Stomach (tissue), 19 donors: ENCODE data around the gene SLAIN2. TPM values are rescaled to one million over a fixed set of nuclear protein-coding genes. Genes with fewer than 3 reads are reported as not detected.
"Not testable (repeated sequence)": the region's sequence is repeated elsewhere in the genome, so short reads cannot be mapped to it uniquely, and the experiment has no call there.

Experiments
- DNase-seq, 2 donors: peaks; one replicate each; pipeline versions ENCODE4 v3.0.0 to v3.0.0-alpha.2; 2013 to 2019
- H3K27ac ChIP-seq, 5 donors: fragments of 200-600 bp in 4 of 5; sonication (generic) in 4 of 5; one replicate each; pipeline ENCODE4 v1.5.1; 2013 to 2019; ENCODE audit warnings: mild to moderate bottlenecking in 1 of 5, moderate library complexity in 1 of 5
- H3K27me3 ChIP-seq, 3 donors: fragments of 200-600 bp; sonication (generic); one replicate each; pipeline ENCODE4 v1.5.1; 2017 to 2019; ENCODE audit warnings: mixed run types in 1 of 3
- H3K36me3 ChIP-seq, 4 donors: fragments of 200-600 bp; sonication (generic); 1 replicate in 3 of 4; 2 replicates in 1 of 4; pipeline ENCODE4 v1.5.1; 2016 to 2019
- H3K4me1 ChIP-seq, 4 donors: fragments of 200-600 bp; sonication (generic); one replicate each; pipeline ENCODE4 v1.5.1; 2016 to 2019
- H3K4me3 ChIP-seq, 4 donors: fragments of 200-600 bp; sonication (generic) in 3 of 4; one replicate each; pipeline ENCODE4 v1.5.1; 2016 to 2019; ENCODE audit warnings: mild to moderate bottlenecking in 1 of 4
- H3K9me3 ChIP-seq, 4 donors: fragments of 200-600 bp; sonication (generic); one replicate each; pipeline ENCODE4 v1.5.1; 2016 to 2019
- EP300 ChIP-seq: sonication (generic); formaldehyde crosslinking; IDR thresholded peaks from one replicate; pipeline ENCODE4 v1.6.1; 2017; ENCODE audit warnings: antibody characterized with exemption
- POLR2A ChIP-seq, 4 donors: fragments of 450-650 bp; IDR thresholded peaks; one replicate each; pipeline ENCODE4 v1.6.1; 2016; ENCODE audit warnings: antibody characterized with exemption in 4 of 4, control low read depth in 2 of 4, mild to moderate bottlenecking in 1 of 4, moderate library complexity in 1 of 4
- POLR2AphosphoS5 ChIP-seq, 3 donors: sonication (generic); formaldehyde crosslinking; IDR thresholded peaks; one replicate each; pipeline ENCODE4 v1.6.1; 2016; ENCODE audit warnings: antibody characterized with exemption in 3 of 3
- WGBS, 5 donors: extraction: QIAGEN DNeasy Blood & Tissue Kit in 3 of 5; methylation state at CpG; one replicate each; pipeline versions ENCODE4 v1.1.5 to v1.1.7; 2013 to 2018; 5-methylcytosine and 5-hydroxymethylcytosine counted together
- intact Hi-C: fragments of 100-400 bp; cut with DNase I; formaldehyde crosslinking; loops from one replicate; pipeline ENCODE4 v1.15.1; 2023; ENCODE audit warnings: low total_unique reads
- long read RNA-seq, 10 donors: transcript quantifications; one replicate each; lab custom pipeline, GENCODE V29; 2026
- polyA plus RNA-seq, 3 donors: library from polyadenylated mRNA; stranded (reverse); fragments of 200-250 nt; gene quantifications; one replicate each; pipeline ENCODE4 v1.2.3, GENCODE V29; 2013
- total RNA-seq, 5 donors: library from RNA; depleted of rRNA; stranded (reverse); fragments of >200 nt; gene quantifications; one replicate each; pipeline versions ENCODE4 v1.1.0 to v1.2.3, GENCODE V29; 2014 to 2016
- TF ChIP-seq, protein P1 (sequence below), 7 experiments: fragments of 450-650 bp in 4 of 7; fragments of 200-600 bp in 3 of 7; sonication (generic) in 3 of 7; IDR thresholded peaks; one replicate each; pipeline ENCODE4 v1.5.1; 2016 to 2019; ENCODE audit warnings: antibody characterized with exemption in 7 of 7, control low read depth in 2 of 7, mild to moderate bottlenecking in 1 of 7
- donor health status: healthy with polysubstance abuse.
- donor health status: Bipolar disorder and iron deficiency.
- donor health status: healthy.

Gene SLAIN2
- total RNA-seq (100 to 1,000 TPM in 1 of 5 donors, 10 to 100 TPM in 4; 27.7 to 274 (median 40.9) TPM), polyA plus RNA-seq (10 to 100 TPM; 16.7 to 34.8 (median 19.7) TPM)
- long read RNA-seq, donor 1, full-length matches to known transcripts, result 3 of 9 reads
- long read RNA-seq, donor 1, partial matches to known transcripts, result 6 of 9 reads
- long read RNA-seq, donor 1, other reads (novel, unspliced or antisense), result 0 of 9 reads
- long read RNA-seq, donor 2, full-length matches to known transcripts, result 2 of 9 reads
- long read RNA-seq, donor 2, partial matches to known transcripts, result 7 of 9 reads
- long read RNA-seq, donor 2, other reads (novel, unspliced or antisense), result 0 of 9 reads
- long read RNA-seq, donor 3, full-length matches to known transcripts, result 1 of 7 reads
- long read RNA-seq, donor 3, partial matches to known transcripts, result 6 of 7 reads
- long read RNA-seq, donor 3, other reads (novel, unspliced or antisense), result 0 of 7 reads
- long read RNA-seq, donor 4, result 0 reads
- long read RNA-seq, donor 5, partial matches to known transcripts, result 22 of 22 reads
- long read RNA-seq, donor 5, other reads (novel, unspliced or antisense), result 0 of 22 reads
- long read RNA-seq, donor 6, result 0 reads
- long read RNA-seq, donor 7, partial matches to known transcripts, result 8 of 8 reads
- long read RNA-seq, donor 7, other reads (novel, unspliced or antisense), result 0 of 8 reads
- long read RNA-seq, donor 8, partial matches to known transcripts, result 5 of 5 reads
- long read RNA-seq, donor 8, other reads (novel, unspliced or antisense), result 0 of 5 reads
- long read RNA-seq, donor 9, result 0 reads
- long read RNA-seq, donor 10, full-length matches to known transcripts, result 1 of 1 reads
- long read RNA-seq, donor 10, partial matches to known transcripts, result 0 of 1 reads
- long read RNA-seq, donor 10, other reads (novel, unspliced or antisense), result 0 of 1 reads

DNA sequence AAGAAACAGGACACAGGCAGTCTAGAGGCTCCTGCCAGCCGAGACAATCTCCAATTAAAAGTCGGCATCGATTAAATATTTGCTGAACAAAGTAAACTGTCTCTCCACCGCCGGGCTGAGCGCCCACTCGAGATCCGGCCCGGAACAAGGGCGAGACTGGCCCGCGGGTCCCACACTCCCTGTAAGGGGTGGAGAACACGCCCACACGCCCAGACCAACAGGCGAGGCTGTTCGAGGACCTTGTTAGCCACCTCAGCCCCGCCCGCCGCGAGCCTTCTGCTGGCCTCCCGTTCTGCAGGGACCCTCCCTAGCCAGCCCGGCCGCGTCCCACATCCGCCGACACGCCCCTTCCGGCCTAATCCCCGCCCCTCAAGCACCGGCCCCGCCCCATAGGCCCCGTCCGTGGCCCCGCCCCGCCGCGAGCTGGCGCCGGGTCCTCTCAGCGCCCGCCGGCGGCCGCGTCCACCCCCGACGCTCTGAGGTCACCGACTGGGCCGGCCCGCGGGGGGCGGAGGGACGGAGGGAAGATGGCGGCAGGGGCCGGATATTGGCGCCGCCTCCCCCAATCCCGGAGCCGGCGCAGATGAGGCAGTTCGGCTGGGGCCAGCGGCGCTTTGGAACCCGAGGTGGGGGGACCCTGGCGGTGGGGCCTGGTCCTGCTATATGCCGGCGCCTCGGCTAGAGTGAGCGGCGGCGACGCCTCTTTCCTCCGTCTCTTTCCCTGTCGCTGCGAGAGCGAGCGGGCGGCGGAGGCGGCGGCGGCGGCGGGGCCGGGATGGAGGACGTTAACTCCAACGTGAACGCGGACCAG, at the start of gene SLAIN2:
Gene SLAIN2, plus strand, starts transcription at position 565 of the 811 bp plus-strand sequence. Its CDS starts 211 bp downstream, at position 776.
- H3K36me3 ChIP-seq, result no peaks in the 10 kb centered on the region
- no peaks in the 10 kb centered on the region for H3K27me3 ChIP-seq
- 0 to 1% (median 0%) methylated on average over 16 to 89 of the region's 89 CpGs for WGBS, 5 donors
- H3K27ac ChIP-seq, result peak within 1 kb of the TSS; percentile 95 to 99 (median 98)
- DNase-seq, result peak; percentile 99
- intact Hi-C loops, result no loop called here
- H3K9me3 ChIP-seq, result no peaks in the 10 kb centered on the region
- H3K4me1 ChIP-seq, result peaks cover 22 to 54% (median 44%) of the 10 kb centered on the region in 4 donors
- peak within 1 kb of the TSS; percentile 69 to 94 (median 88) for H3K4me3 ChIP-seq
- TF ChIP-seq POLR2AphosphoS5 (IDR thresholded peaks at IDR 0.05), result peak; percentile 53 to 90 (median 77)
- TF ChIP-seq EP300, result no peak
- peak in 2 of 4 donors; percentile 22 to 76 for TF ChIP-seq POLR2A (IDR thresholded peaks at IDR 0.05)
- TF ChIP-seq, protein P1, sequence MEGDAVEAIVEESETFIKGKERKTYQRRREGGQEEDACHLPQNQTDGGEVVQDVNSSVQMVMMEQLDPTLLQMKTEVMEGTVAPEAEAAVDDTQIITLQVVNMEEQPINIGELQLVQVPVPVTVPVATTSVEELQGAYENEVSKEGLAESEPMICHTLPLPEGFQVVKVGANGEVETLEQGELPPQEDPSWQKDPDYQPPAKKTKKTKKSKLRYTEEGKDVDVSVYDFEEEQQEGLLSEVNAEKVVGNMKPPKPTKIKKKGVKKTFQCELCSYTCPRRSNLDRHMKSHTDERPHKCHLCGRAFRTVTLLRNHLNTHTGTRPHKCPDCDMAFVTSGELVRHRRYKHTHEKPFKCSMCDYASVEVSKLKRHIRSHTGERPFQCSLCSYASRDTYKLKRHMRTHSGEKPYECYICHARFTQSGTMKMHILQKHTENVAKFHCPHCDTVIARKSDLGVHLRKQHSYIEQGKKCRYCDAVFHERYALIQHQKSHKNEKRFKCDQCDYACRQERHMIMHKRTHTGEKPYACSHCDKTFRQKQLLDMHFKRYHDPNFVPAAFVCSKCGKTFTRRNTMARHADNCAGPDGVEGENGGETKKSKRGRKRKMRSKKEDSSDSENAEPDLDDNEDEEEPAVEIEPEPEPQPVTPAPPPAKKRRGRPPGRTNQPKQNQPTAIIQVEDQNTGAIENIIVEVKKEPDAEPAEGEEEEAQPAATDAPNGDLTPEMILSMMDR (IDR thresholded peaks at IDR 0.05), result peak in 5 of 7 experiments; percentile 19 to 44 (median 29)

DNA sequence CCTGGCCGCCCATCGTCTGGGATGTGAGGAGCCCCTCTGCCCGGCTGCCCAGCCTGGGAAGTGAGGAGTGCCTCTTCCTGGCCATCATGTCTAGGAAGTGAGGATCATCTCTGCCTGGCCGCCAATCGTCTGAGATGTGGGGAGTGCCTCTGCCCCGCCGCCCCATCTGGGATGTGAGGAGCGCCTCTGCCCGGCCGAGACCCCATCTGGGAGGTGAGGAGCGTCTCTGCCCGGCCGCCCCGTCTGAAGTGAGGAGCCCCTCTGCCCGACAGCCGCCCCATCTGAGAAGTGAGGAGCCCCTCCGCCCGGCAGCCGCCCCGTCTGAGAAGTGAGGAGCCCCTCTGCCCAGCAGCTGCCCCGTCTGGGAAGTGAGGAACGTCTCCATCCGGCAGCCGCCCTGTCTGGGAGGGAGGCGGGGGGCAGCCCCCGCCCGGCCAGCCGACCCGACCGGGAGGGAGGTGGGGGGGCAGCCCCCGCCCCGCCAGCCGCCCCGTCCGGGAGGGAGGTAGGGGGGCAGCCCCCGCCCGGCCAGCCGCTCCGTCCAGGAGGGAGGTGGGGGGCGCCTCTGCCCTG, 49.0 kb upstream of the SLAIN2 start:
- H3K27ac ChIP-seq, H3K36me3 ChIP-seq, H3K27me3 ChIP-seq, intact Hi-C loops, DNase-seq, H3K4me3 ChIP-seq, H3K9me3 ChIP-seq, H3K4me1 ChIP-seq: not testable (repeated sequence)
- WGBS, 5 donors, result 95 to 98% (median 97%) methylated on average over 20 to 34 of the region's 40 CpGs; no CpG with 5 or more reads in 1 of the 5 donors

DNA sequence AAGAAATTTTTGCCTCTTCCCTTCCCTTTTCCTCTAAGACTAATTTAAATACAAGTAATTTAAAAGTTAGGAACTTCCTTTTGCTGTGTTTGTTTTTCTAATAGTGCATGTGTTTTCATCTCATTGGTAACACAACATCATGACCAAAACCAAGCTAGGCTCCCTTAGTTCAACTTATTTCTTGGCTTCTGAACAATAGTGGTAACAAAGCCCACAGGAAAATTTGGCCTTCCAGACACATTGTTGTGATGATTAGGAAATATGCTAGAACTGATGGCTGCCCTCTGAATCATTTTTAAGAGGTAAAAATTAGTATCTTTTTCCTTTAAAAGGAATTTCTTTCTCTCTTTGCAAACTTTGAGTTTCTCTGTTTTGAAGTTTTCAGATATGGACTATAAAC, 46.2 kb upstream of the SLAIN2 start:
- no peak for DNase-seq
- Histone ChIP-seq H3K4me3 (no peak overlapping the region), H3K9me3 (no peaks in the 10 kb centered on the region), H3K27ac (no peak overlapping the region), H3K4me1 (no peaks in the 10 kb centered on the region), H3K27me3 (no peaks in the 10 kb centered on the region), H3K36me3 (no peaks in the 10 kb centered on the region)
- TF ChIP-seq, protein P1 (IDR thresholded peaks at IDR 0.05), result no peak
- TF ChIP-seq EP300 (no peak), POLR2AphosphoS5 (IDR thresholded peaks at IDR 0.05) (no peak), POLR2A (IDR thresholded peaks at IDR 0.05) (no peak)
- intact Hi-C loops, result no loop called here

DNA sequence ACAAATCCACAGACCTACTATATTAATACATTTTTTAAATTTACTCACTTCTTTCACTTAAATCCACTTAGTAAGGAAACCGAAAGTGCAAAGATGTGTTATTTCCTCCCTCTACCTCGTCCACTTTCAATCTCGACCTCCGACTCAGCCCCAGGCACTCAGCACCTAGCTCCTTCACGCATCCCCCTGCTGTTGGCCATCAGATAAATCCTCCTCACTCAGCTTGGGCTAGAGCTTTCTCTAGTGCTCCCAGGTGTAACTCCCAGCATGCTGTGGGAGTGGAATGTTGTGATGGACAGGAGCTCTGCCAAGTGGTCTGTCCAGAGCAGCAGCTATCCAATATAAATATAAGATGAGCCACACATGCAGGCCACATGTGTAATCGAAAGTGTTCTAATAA, 45.0 kb upstream of the SLAIN2 start:
- intact Hi-C loops, result no loop called here
- no peak for TF ChIP-seq POLR2A (IDR thresholded peaks at IDR 0.05)
- TF ChIP-seq EP300, result no peak
- TF ChIP-seq, protein P1 (IDR thresholded peaks at IDR 0.05), result no peak
- no peak for TF ChIP-seq POLR2AphosphoS5 (IDR thresholded peaks at IDR 0.05)
- no peak for DNase-seq
- Histone ChIP-seq H3K27ac (no peak overlapping the region), H3K4me3 (no peak overlapping the region), H3K36me3 (no peaks in the 10 kb centered on the region), H3K27me3 (no peaks in the 10 kb centered on the region), H3K9me3 (no peaks in the 10 kb centered on the region), H3K4me1 (no peaks in the 10 kb centered on the region)
- WGBS, 5 donors, result 63 to 74% (median 70%) methylated on average over 6 of the region's 6 CpGs
